Activated CD8-positive, alpha-beta T cell treated with anti-CD3 and anti-CD28 coated beads, Interleukin-2, amount 10 ng/mL, durations not matched to agents 7 days and 5 days (primary cell): ENCODE measurements around the gene MYO3A. TPM values are rescaled to one million over a fixed set of nuclear protein-coding genes. Genes with fewer than 3 reads are reported as not detected.

Source experiments
- ATAC-seq: fragments of 150-1000 bp; cut with Tn5 transposase; one replicate; pipeline ENCODE4 v1.10.0; 2021; ENCODE audit warnings: moderate library complexity
- CTCF ChIA-PET: fragments of 350-600 bp; sonication (Branson Sonifier 250); formaldehyde crosslinking; loops from one replicate; lab custom pipeline; 2021; ENCODE audit warnings: antibody characterized with exemption; lab: Charles Lee
- POLR2A ChIA-PET: fragments of 350-600 bp; sonication (Branson Sonifier 250); formaldehyde crosslinking; loops from one replicate; lab custom pipeline; 2021; ENCODE audit warnings: antibody characterized with exemption; lab: Charles Lee
- DNase-seq: peaks from one replicate; pipeline ENCODE4 v3.0.0-alpha.2; 2020
- H3K27ac Mint-ChIP-seq: one replicate; pipeline ENCODE4 v1.8.0; 2021; ENCODE audit warnings: mild to moderate bottlenecking, mixed read lengths
- H3K27me3 Mint-ChIP-seq: one replicate; pipeline ENCODE4 v1.8.0; 2021; ENCODE audit warnings: low read depth, mixed read lengths
- H3K36me3 Mint-ChIP-seq: one replicate; pipeline ENCODE4 v1.8.0; 2021; ENCODE audit warnings: low read depth, mixed read lengths
- H3K4me1 Mint-ChIP-seq: one replicate; pipeline ENCODE4 v1.8.0; 2021; ENCODE audit warnings: low read depth, mixed read lengths
- H3K4me3 Mint-ChIP-seq: one replicate; pipeline ENCODE4 v1.8.0; 2021; ENCODE audit warnings: mild to moderate bottlenecking, mixed read lengths
- H3K9me3 Mint-ChIP-seq: one replicate; pipeline ENCODE4 v1.8.0; 2022; ENCODE audit warnings: mixed read lengths; ENCODE audit not compliant: insufficient read depth
- total RNA-seq, 2 experiments: library from RNA; stranded (reverse); gene quantifications; one replicate each; pipeline ENCODE4 v1.2.3, GENCODE V29; 2021

The MYO3A gene
- total RNA-seq, 2 experiments from 2014 or later = not detected

DNA sequence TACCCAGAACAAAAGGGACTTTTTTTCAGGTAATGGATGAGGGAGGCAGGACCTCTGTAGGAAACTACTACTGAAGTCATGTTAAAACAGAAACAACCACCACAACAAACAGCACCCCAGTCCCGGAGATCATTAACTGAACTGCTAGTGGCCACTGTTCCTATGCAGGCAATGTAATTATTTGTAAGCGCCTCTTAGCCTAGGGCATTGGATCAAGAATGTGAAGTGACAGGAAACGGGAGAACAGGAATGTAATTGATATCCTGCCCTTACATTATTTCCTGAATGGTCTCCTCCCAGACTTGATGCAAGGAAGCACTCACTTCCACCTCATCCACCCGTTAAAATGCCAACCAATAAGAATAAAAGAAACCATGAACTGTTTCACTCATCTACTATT is 265.8 kb downstream of the MYO3A start:
- POLR2A ChIA-PET = no interaction called here
- CTCF ChIA-PET = no interaction called here
- H3K4me1 Mint-ChIP-seq = peaks cover 5% of the 10 kb centered on the region
- H3K27ac Mint-ChIP-seq = no peak overlapping the region
- no peaks in the 10 kb centered on the region for H3K9me3 Mint-ChIP-seq
- H3K4me3 Mint-ChIP-seq = no peak overlapping the region
- DNase-seq (no peak), ATAC-seq (no peak)
- peaks cover 16% of the 10 kb centered on the region for H3K27me3 Mint-ChIP-seq
- H3K36me3 Mint-ChIP-seq = no peaks in the 10 kb centered on the region

- ChIA-PET POLR2A (no interaction called here), CTCF (no interaction called here)
- Mint-ChIP-seq H3K36me3 (no peaks in the 10 kb centered on the region), H3K27me3 (peaks cover 16% of the 10 kb centered on the region), H3K9me3 (no peaks in the 10 kb centered on the region), H3K4me1 (no peaks in the 10 kb centered on the region), H3K4me3 (no peak overlapping the region), H3K27ac (no peak overlapping the region)
- no peak for DNase-seq
- no peak for ATAC-seq
Measured at GRCh38 chr10:26205223-26205622, 271.2 kb downstream of the MYO3A start.

DNA sequence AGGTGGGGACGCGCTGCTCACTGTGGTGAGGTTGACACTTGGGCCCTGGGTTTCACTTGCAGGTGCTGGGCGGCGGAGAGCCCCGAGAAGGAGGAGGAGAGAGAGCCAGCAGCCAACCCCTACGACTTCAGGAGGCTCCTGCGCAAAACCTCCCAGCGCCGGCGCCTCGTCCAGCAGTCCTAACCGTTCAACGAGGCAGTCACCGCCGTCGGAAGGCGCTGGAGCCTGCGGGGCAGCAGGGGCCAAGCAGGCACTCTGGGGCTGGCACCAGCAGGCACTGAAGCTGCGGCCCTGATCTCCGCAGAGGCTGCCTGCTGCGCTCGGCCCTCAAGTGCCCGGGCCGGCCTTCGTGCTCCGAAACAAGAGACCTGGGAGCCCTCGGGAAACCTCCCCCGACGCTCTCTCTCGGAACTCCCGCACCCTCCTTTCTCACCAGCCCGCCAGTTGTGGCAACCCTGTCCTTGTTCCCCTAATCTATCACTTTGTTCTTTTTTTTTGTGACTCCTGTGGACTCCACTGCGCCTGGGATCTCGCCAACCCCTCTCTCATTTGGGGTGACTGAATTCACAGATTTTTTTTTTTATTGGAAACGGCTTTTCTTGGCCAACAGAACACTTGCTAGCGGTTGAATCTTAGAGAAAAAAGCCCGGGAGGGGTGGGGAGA is 277.9 kb downstream of the MYO3A start:
- no peak for DNase-seq

GRCh38 chr10:26212511-26212910 is 278.5 kb downstream of the MYO3A start:
- H3K27ac Mint-ChIP-seq = no peak overlapping the region
- peaks cover 27% of the 10 kb centered on the region for H3K4me1 Mint-ChIP-seq
- ChIA-PET POLR2A (no interaction called here), CTCF (no interaction called here)
- peaks cover 6% of the 10 kb centered on the region for H3K36me3 Mint-ChIP-seq
- ATAC-seq (no peak), DNase-seq (no peak)
- H3K27me3 Mint-ChIP-seq = peaks cover 59% of the 10 kb centered on the region
- H3K9me3 Mint-ChIP-seq = no peaks in the 10 kb centered on the region
- no peak overlapping the region for H3K4me3 Mint-ChIP-seq

More for the DNA sequence above, 277.9 kb downstream of the MYO3A start:
- no peaks in the 10 kb centered on the region for H3K9me3 Mint-ChIP-seq
- CTCF ChIA-PET = no interaction called here
- H3K4me3 Mint-ChIP-seq = no peak overlapping the region
- H3K27ac Mint-ChIP-seq = no peak overlapping the region
- H3K27me3 Mint-ChIP-seq = peaks cover 53% of the 10 kb centered on the region
- peaks cover 5% of the 10 kb centered on the region for H3K36me3 Mint-ChIP-seq
- no peak for ATAC-seq
- peaks cover 23% of the 10 kb centered on the region for H3K4me1 Mint-ChIP-seq
- POLR2A ChIA-PET = no interaction called here

DNA sequence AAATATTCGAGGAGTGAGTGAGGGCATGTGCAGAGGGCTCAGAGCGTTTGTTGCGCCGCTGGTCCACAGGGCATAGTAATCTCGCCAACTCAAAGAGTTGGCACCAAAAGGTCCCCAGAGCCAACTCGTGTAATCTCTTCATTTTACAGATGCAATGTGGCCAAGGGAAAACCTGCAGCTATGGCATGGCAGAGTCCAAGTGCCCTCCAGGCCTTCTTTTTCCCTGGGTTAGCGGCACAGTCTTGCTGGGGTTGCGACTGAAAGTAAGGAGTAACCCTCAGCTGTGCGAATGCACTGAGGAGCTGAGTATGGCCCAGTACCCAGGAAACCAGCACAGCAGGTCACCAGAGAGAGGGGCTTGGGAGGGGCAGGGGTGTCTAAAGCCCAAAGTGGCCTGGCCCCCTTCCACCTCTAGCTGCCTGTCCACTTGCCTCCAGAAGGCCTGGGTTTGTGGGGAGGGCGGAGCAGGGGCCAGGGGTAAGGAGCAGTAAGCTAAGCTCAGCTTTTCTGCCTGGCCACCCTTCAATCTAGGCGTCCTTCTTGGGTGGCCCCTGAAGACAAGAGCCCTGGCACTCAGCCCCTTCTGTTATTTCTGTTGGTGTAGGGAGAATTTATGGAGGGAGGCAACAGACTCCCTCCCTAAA is 279.2 kb downstream of the MYO3A start:
- H3K27me3 Mint-ChIP-seq = peaks cover 62% of the 10 kb centered on the region
- no peaks in the 10 kb centered on the region for H3K9me3 Mint-ChIP-seq
- DNase-seq = no peak
- peaks cover 30% of the 10 kb centered on the region for H3K4me1 Mint-ChIP-seq
- ChIA-PET POLR2A (no interaction called here), CTCF (no interaction called here)
- peaks cover 6% of the 10 kb centered on the region for H3K36me3 Mint-ChIP-seq
- no peak overlapping the region for H3K27ac Mint-ChIP-seq
- no peak overlapping the region for H3K4me3 Mint-ChIP-seq
- no peak for ATAC-seq

GRCh38 chr10:26214004-26214403 is 280.0 kb downstream of the MYO3A start:
- H3K27me3 Mint-ChIP-seq = peaks cover 69% of the 10 kb centered on the region
- no peak for DNase-seq
- H3K27ac Mint-ChIP-seq = no peak overlapping the region
- peaks cover 35% of the 10 kb centered on the region for H3K4me1 Mint-ChIP-seq
- no peak for ATAC-seq
- ChIA-PET CTCF (no interaction called here), POLR2A (no interaction called here)
- H3K4me3 Mint-ChIP-seq = no peak overlapping the region
- no peaks in the 10 kb centered on the region for H3K9me3 Mint-ChIP-seq
- peaks cover 6% of the 10 kb centered on the region for H3K36me3 Mint-ChIP-seq

DNA sequence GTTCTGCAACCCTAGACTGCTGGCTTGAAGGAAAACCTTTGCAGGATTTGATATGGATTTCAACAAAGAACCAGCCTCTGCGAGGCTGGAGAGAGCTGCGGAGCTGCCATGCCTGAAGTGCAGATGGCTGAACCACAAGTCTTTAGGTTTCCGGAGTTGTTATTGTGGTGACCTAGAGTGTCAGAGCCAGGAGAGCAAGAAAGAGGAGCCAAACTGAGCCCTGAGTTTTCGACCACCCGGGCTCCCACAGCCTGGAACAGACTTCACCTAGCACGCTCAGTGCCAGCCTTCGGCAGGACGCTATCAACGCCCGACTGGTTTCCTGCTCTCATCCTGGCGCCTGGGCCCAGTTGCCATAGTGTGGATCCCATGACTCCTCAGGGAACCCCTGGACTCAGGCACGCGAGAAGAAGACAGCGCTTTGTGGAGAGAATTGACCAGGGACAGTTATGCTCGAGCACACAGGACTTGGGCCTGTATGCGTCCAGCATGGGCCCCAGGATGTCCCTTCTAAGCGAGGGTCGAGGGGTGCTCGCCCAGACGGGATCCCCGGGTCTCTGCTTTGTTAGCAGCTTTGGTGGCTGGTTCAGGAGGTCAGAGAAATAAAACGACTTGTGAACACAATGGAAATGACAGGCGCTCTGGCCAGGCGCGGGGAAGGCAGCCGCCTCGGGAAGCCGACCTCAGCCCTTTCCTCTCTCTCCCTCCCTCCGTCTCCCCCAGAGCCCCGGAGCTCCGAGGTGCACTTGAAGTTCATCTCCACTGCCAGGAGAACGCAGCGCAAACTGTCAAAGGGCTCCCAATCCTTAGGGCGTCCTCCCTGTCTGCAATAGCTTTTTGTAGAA is 280.7 kb downstream of the MYO3A start:
- H3K36me3 Mint-ChIP-seq = peaks cover 6% of the 10 kb centered on the region
- H3K4me3 Mint-ChIP-seq = peak overlapping the region; percentile 32
- peaks cover 35% of the 10 kb centered on the region for H3K4me1 Mint-ChIP-seq
- ChIA-PET POLR2A (no interaction called here), CTCF (no interaction called here)
- ATAC-seq (no peak), DNase-seq (no peak)
- H3K27me3 Mint-ChIP-seq = peaks cover 75% of the 10 kb centered on the region
- H3K27ac Mint-ChIP-seq = no peak overlapping the region
- no peaks in the 10 kb centered on the region for H3K9me3 Mint-ChIP-seq

DNA sequence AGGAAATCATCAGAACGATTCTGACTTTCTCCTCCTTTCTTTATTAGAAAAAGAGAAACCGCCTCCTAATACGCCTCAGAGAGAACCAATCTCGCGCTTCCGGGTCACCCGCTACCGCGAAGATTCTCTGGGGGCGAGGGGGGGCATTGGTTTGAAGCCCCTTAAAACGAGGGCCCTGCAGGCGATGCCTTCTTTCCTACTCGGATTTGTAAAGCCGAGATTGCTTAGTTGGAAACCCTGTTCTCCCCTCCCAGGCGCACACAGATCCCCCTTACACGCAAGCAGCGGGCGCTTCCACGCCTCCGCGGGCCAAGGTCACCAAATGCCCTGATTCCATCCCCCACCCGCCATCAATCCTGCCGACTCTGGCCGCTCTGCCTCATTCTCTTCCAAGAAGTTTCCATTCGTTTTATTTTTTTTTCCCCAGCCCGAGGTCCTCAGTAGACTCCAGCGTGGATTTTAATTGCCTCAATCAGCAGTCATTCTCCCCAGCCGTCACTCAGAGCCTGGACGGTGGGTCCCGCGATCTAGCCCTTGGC is 281.4 kb downstream of the MYO3A start:
- ChIA-PET CTCF (no interaction called here), POLR2A (no interaction called here)
- Mint-ChIP-seq H3K27me3 (peaks cover 82% of the 10 kb centered on the region), H3K27ac (no peak overlapping the region), H3K4me3 (peak overlapping the region; percentile 32), H3K4me1 (peaks cover 35% of the 10 kb centered on the region), H3K36me3 (peaks cover 6% of the 10 kb centered on the region), H3K9me3 (no peaks in the 10 kb centered on the region)
- ATAC-seq (no peak), DNase-seq (no peak)

GRCh38 chr10:26215935-26216584 is 282.0 kb downstream of the MYO3A start:
- H3K27me3 Mint-ChIP-seq = peaks cover 88% of the 10 kb centered on the region
- H3K27ac Mint-ChIP-seq = no peak overlapping the region
- DNase-seq = peak; percentile 36
- CTCF ChIA-PET = no interaction called here
- peak overlapping the region; percentile 32 for H3K4me3 Mint-ChIP-seq
- H3K36me3 Mint-ChIP-seq = peaks cover 6% of the 10 kb centered on the region
- H3K4me1 Mint-ChIP-seq = peaks cover 35% of the 10 kb centered on the region
- POLR2A ChIA-PET = no interaction called here
- H3K9me3 Mint-ChIP-seq = no peaks in the 10 kb centered on the region
- peak; percentile 59 for ATAC-seq

DNA sequence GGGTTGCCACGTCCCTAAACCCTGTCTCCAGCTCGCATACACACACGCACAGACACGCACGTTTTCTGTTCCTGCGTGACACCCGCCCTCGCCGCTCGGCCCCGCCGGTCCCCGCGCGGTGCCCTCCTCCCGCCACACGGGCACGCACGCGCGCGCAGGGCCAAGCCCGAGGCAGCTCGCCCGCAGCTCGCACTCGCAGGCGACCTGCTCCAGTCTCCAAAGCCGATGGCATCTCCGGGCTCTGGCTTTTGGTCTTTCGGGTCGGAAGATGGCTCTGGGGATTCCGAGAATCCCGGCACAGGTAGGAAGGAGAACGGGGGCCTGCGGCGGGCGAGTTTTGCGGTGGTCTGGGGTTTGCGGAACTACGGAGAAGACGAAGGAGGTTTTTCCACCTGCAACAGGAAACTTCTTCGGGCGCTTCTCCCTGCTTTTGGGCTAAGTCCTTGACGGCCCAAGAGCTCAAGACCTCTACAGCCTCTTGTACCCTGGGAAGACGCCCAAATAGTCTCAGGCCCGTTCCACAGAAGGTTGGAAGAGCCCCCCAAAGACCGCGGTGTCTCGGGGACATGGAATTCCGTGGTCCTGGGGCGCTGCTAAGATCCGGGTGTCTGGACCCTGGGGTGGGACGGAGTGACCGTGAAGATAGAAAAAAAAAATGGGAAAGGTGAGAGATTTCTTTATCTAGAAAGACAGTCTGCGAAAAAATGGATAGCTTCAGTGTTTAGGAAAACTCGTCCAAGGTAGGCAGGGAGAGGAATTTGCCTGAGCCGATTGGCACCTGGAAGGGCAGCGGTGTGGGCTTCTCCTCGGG is 282.8 kb downstream of the MYO3A start, which contains the start of gene GAD2:
Gene GAD2 (plus strand): TSS at position 190 of the 811 bp plus-strand sequence. CDS start 36 bp downstream, at position 226.
- POLR2A ChIA-PET = no interaction called here
- H3K27ac Mint-ChIP-seq = peak within 1 kb of the TSS; percentile 43
- H3K27me3 Mint-ChIP-seq = peaks cover 91% of the 10 kb centered on the region
- CTCF ChIA-PET = no interaction called here
- peaks cover 35% of the 10 kb centered on the region for H3K4me1 Mint-ChIP-seq
- peak within 1 kb of the TSS; percentile 32 for H3K4me3 Mint-ChIP-seq
- ATAC-seq = no peak
- H3K36me3 Mint-ChIP-seq = peaks cover 6% of the 10 kb centered on the region
- no peaks in the 10 kb centered on the region for H3K9me3 Mint-ChIP-seq
- DNase-seq = no peak
